Activated naive CD4-positive, alpha-beta T cell treated with Interleukin-2 at 50 U/mL for 16 hours (primary cell): ENCODE measurements around the gene RHOB.
"Not testable (repeated sequence)": the region's sequence is repeated elsewhere in the genome, so short reads cannot be mapped to it uniquely, and the experiment has no call there.

Experiments used
- DNase-seq: peaks from one replicate; pipeline ENCODE4 v3.0.0-alpha.2; 2020

RHOB gene

DNA sequence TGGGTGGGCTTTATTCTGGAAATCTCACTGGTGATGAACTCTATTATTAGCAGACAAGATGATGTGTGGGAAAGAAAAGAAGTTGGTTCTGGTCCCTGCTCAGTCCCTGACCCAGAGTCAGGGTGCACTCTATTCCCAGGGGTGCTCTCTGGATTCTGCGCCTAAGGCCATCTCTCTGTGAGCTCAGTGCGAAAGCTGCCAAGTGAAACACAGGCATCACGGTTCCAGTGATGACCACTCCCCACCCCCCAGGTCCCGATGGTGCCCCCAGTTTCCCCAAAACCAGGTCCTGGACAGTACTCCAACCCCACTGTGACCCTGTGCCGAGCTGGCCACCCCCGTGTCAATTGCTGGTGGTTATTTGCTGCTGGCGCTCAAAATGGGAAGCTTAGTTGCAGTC is 30.1 kb downstream of the RHOB start:
- DNase-seq, result no peak

DNA sequence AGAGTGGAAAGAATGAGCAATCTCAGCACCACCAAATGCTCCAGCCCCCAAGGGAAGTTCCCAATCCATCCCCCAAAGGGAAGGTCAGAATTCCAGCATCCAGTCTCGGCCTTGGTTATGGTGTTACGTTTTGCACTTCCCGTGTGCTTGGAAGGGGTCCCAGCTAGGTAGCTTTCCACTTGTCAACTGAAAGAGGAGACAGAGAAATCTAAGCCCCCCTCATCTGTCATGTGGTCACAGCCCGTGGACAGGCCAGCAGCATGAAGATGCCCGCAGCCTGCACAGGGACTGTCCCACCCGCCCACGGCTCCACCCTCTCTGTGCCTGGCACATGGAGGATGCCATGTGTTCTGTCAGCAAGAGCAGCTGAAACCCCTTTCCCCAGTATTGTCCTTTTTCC is 32.1 kb downstream of the RHOB start:
- no peak for DNase-seq

DNA sequence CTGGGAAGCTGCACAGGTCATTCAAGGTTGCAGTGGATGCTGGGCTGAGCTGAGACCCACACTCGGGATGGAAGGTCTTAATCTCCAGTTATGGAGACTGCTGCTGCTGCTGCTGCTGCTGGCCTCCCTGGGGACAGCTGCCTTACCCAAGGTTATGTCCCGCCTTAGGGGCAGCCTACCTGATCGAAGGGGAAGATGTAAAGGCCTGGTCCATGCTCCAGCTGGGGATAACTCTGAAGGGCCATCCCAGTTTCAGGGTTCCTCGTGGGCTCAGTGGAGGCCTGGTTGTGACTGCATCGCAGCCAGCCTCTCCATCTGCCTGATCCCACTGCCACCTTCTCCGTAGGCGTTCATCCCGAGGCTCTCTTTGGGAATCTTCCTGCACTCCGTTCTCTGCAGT is 33.0 kb downstream of the RHOB start:
- no peak for DNase-seq

DNA sequence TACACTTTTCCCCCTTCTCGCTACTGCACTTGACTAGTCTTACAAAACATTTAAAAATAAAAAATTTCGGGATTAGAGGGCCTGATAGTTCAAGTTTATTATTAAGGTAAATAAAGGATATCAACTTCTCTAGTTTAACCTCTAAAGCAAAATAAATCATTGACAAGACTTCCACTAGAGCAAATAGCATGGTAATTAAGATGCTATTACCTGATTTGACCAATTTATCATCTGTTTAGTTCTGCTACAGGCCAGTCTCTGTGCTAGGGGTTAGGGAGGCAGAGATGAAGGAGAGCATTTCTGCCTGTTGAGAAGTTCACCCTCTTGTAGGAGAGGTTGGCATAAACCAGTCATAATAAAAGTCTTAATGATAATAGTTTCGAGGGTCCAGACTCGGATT is 34.0 kb downstream of the RHOB start:
- DNase-seq, result no peak

DNA sequence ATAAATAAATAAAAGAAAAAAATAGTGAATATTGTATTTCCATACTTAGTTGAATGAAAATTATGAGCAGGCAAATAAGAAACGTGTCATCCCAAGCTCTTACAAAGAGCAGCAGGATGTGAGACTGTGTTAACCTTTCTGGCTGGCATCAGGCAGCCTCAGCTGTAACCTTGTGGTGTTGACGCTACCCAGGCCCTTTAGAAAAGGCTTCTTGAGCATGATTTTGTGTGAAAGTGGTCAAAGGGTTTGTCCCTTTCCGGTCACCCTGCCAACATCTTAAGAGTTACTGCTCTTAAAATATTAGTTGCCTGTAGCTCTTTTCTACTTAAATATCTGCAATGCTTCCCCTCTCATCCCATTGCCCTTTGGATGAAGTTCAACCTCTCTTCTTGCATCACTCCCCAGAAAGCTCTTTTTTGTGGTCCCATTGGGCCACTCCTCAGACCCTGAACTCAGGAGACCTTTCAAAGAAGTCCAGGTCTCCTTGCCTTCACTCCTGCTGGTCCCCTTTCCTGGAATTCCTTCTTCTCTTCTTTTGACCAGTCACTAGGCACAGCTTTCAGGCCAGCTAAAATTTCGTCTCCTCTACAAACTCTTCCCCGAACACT is 35.0 kb downstream of the RHOB start:
- no peak for DNase-seq

DNA sequence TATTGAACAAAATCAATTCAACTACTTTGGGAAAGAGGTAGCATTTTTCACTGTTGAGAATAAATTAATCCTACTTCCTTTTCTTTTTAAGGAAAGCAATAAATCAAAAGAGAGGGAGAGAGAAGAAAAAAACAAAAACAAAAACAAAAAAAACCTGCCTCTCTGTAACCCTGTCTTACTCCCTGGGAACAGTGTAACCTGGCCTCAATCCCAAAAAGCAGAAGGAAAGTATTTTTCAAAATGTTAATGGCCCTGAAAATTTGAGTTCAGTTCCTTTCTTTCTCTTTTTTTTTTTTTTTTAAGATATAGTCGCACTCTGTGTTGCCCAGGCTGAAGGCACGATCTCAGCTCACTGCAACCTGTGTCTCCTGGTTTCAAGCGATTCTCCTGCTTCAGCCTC is 35.9 kb downstream of the RHOB start:
- DNase-seq, result no peak

DNA sequence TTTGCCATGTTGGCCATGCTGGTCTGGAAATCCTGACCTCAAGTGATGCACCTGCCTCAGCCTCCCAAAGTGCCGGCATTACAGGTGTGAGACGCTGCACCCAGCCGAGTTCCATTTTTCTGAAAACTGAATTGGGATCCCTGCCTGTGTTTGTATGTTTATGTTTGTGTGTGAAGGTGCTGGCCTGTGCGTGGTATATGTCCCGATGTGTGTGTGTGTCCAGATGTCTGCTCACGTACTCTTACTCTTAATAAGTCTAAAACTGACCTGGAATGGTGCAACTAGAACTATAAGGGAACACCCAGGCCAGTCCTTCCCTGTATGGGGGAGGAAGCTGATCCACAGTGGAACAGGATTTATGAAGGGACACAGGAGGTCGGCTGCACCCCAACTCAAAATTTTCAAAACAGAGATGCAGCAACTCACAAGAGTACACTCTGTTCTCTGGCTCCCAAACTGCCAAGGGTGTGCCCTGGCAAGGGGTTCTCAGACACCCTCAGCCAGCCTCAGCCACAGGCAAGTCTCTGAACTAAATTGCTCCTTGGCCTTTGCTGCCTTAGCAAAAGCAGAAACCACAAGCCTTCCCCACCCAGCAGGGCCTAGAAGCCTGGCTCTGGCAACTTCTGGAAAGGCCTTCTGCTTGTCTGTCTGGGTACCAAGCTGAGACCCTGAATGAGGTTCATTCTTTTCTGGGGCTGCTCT is 36.5 kb downstream of the RHOB start:
- no peak for DNase-seq

DNA sequence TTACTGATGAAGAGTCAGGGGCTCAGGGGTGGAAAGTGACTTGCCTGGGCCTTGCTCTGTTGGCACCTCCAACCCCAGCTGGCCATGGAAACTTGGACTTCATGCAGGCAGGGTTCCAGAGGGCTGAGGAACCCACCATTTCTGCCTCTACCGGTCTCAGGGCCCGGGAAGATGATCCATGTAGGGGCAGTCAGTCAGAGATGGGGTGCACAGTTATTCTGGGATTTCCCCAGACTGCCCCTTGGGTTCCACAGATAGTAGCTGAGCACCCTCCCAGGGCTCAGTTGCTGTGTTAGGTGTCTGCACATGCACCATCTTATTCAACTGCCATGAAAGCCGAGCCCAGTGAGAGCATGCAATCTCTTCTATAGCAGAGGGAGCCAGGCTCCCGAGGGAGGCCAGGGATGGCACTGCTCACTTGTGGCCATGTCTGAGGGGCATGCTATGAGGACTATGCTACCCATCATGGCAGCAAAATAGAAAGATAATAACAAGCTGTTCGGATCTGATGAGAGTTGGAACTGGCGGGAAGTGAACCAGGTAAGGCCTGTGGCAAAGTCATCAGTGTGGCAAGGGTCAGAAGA is 37.3 kb downstream of the RHOB start:
- no peak for DNase-seq

DNA sequence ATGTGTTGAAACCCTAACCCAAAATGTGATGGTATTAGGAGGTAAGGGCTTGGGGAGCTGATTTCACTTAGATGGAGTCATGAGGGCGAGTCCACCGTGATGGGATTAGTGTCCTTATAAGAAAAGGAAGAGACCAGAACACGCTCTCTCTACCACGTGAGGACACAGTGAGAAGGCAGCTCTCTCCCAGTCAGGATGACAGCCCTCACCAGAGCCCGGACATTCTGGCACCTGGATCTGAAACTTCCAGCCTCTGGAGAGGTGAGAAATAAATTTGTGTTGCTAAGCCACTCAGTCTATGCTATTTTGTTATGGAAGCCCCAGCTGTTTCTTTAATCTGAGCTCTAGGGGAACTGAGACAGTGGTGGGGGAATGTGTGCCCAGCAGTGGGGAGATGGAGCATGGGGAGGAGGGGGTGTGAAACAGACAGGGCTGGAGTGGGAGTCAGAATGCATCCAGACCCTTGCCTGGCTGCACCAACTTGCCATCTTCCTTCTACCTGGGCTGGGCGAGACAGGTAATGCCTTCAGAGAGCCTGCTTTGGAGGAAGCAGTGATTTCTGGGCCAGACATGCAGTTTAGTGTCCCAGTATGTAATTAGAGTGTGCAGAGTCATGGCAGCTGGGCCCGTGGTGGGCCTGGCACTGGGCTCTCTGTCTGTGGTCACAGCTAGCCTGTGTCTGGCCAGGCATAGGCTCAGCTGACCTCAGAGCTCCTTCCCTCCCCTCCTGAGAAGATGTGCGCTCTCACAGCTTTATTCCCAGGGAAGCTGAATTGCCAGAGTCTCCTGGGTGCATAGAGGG is 38.1 kb downstream of the RHOB start:
- DNase-seq, result no peak

DNA sequence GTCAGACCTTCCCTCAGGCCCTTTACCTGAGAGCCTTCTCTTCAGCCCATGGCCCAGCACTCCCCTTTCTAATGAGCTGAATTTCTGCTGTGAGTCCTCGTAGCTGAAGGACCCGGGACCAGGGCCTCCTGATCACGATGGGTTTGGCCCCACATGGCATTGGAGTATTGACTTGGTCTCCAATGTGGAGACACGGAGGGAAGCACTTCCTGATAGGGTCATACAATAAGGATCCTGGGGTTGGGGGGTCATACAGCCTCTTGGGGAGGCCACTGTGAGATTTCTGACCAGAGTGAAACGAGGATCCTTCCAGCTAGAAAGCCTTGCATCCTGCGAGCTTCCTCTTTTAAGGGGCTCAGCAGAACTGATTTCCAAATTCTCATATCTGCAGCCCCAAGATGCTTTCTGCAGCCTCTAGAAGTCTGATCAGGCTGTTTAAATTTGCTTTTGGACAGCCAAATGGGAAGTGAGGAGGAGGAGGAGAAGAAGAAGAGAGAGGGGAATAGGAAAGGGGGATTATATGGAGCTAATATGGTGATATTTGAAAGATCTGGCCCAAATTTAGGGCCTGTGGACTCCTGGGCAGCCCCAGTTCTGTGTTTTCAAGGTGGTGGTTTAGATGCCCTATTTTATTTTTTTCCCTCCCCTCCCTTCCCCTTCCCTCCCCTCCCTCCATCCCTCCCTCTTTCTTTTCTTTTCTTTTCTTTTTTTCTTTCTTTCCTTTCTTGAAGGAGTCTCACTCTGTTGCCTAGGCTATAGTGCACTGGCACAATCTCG is 38.9 kb downstream of the RHOB start:
- DNase-seq, result no peak

DNA sequence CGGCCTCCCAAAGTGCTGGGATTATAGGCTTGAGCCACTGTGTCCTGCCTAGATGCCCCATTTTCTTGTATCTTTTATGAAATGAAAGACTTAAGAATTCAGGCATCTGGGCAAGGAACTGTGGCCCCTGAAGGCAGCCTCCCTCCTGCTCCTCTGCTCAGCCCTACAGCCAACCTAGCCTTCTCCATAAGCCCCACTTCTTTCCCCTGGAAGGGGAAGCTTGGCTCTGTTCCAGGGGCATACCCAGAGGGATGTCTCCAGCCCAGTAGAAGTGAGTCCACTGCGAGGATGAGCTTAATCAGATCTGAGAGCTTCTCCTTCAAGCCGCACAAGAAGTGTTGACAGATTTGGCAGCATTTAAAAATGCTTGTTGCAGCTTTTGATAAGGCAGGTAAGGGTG is 39.7 kb downstream of the RHOB start:
- DNase-seq, result no peak

DNA sequence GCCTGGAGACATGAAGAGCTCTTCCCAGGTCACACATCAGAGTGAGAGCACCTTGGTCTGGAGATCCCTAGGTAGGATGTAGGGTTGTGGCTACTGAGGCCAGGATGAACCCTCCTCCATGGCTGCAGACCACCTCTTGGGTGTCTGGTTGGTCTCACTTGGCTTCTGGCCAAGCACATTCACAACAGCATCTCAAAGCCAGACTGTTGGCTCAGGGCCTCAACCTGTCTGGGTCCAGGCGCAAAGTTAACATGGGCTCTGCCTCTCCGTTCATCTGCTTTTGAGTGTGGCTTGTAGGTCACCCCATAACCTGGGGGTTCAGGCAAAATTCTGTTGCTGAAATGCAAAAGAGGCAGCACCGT is 40.1 kb downstream of the RHOB start:
- DNase-seq, result no peak

DNA sequence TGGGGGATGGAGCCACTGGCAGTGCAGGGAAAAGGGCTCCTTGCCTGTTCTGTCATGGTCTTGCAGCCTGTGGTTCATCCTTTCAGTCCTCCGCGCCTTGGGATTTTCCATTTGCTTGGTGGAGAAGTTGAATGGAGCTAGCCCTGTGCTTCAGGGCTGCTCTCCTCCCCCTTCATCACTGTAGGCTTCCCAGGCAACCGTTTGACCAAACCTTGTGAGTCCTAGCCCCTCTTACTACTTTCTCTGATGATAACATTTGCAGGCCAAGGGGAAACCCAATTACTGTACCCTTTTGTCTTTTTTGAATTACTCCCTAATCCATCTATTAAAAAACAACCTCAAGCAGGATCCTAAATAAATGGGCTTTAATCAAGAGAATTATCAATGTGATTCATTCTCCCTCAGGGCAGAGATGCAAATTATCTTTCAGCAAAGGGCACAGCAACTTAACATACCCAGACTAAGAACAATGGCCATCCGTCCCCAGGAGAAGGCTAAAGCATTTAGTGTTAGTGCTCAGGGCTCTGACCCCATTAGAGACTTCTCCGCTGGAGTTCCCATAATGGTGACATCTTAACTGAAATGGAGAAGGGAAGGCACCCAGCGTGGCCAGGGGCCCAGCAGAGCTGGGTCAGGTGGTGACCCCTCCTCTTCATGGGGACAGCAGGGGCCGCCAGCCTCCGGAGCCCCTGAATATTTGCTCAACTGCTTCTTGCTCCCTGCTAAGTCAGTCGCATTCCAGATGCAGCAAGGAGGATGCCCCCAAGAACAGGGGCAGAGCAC is 40.7 kb downstream of the RHOB start:
- no peak for DNase-seq

DNA sequence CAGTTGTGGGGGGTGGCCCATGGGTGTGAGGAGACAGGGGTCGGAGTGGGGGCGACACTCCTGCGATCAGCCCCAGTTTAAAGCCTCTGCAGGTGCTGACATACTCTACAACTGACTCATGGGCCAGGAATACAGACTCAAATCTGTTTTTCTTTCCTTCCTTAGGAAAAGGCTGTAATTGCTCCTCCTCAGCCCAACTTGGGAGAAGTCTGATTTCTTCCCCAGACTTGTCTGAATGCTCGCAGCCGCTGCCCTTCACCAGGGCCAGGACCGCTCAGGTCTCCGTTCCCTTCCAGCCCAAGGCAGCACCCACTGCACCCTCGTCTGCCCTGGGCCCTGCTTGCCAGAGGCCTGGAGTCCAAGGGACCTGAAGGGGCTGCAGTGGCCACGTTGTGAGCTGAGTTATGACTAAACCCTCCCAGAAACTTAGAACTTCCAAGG is 41.3 kb downstream of the RHOB start:
- no peak for DNase-seq

DNA sequence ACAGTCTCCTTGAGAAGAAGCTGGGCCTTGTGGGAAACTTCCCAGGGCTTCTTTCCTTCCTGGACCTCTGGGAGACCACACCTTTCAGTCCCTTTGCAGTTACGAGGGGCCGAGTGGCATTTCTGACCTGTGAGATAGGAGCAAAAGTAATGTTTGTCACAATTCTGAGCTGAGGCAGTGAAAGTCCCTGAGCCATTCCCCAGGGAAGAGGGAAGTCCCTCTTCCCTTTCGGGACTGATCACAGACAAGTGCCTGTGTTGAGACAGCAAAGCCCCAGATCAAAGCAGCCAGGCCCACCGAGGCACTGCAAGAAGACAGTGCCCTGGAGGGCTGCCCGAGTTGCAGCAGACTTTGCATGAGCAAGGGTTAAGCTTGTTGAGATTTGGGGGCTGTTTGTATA is 41.9 kb downstream of the RHOB start:
- no peak for DNase-seq

DNA sequence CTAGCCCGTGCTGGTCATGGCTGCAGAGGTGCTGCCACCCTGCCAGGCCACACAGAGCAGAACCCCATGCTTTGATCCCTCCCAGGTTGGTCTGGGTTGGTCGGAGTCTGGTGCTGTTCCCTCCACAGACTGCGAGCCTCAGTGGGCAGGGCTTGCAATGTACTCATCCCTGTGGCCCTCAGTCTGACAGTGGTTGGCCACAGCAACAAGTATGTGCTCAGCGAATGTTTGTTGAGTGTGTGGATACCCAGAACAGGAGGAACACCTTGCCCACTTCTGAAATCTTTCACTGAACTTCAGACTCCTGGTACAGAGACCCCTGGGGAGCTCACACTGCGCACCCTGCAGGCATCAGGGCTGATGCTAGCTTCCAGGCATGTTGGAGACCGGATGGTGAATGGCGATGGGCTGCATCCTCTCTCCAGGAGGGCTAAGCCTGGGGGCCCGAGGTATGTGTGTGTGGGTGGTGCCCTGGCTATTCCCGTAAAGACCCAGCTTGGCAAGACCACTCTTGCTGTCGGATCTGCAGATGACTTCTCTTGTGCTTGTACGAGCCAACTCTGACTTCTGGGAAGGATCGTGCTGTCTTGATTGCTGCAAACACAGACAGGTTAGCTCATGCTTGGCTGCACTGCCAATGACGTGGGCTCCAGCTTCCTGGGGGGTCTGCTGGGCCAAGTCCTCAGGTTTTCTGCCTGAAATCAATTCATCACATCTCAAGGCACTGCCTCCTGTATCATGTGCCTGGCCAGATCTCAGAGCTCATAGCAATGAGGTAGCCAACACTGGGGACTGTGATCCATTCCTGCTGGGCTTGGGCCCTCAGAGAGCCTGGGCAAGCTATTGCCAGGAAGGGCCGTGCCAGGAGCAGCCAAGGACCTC is 43.7 kb downstream of the RHOB start:
- DNase-seq, result no peak

DNA sequence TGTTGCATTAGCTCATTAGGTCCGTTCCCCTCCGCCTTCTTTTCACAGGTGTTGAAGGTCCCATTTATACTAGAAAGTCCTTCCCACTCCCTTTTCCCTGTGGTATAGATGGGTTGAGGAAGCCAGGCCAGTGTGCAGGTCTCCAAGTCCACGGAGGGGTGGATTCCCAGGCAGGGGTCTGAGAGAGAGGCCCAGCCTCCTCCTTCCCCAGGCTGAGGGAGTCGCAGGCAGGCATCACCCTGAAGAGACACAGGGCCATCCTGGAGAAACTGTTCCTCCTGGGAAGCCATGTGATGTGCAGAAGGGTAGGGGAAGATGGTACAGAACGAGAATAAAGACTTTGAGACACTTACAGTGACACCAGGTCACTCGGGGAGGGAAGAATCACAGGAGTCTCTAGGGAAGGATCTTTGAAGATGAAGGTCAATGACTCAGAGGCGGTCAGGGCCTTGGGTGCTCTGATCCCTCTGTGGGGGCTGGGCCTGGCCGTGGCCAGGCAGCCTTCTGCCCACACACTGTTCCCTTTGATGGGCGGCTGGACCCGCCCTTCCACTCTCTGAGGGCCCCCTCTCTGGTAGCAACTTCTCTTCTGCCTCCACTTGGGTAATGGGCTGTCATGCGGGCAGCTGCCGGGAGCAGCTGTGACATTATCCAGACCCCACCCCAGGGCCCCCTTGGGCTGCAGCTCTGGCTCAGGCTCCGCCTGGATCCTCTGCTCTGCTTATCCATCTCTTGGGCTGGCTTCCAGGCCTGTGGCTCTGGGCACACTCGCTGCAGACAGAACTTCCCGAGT is 45.1 kb downstream of the RHOB start:
- no peak for DNase-seq

DNA sequence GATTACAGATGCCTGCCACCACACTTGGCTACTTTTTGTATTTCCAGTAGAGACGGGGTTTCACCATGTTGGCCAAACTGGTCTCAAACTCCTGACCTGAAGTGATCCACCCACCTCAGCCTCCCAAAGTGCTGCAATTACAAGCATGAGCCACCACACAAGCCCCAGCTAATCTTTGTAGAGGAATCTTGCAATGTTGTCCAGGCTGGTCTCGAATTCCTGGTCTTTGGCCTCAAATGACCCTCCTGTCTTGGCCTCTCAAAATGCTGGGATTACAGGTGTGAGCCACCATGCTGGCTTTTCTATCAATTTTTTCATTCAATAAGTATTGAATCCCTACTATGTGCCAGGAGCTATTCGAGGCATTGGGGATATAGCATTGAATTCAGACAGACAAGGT is 46.2 kb downstream of the RHOB start:
- DNase-seq, result not testable (repeated sequence)

DNA sequence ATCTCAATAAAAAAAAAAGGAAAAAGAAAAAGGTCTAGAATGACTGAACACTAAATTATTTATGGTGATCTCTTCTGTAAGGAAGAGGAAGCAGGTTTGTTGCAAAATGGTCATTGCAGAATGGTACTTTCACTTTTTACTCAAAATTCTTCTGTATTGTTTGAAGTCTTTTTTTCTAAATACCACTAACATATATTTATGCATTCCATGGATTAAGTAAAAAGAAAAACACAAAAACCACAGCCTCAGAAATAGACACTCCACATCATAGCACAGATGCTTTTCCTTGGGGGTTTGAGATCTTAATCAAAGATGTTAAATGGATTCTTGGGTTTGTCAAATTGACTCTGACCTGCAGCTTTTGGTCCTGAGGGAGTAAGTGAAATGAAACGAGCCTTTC is 47.4 kb downstream of the RHOB start:
- DNase-seq, result no peak
